ENCODE data around the gene SENP3.

DNA sequence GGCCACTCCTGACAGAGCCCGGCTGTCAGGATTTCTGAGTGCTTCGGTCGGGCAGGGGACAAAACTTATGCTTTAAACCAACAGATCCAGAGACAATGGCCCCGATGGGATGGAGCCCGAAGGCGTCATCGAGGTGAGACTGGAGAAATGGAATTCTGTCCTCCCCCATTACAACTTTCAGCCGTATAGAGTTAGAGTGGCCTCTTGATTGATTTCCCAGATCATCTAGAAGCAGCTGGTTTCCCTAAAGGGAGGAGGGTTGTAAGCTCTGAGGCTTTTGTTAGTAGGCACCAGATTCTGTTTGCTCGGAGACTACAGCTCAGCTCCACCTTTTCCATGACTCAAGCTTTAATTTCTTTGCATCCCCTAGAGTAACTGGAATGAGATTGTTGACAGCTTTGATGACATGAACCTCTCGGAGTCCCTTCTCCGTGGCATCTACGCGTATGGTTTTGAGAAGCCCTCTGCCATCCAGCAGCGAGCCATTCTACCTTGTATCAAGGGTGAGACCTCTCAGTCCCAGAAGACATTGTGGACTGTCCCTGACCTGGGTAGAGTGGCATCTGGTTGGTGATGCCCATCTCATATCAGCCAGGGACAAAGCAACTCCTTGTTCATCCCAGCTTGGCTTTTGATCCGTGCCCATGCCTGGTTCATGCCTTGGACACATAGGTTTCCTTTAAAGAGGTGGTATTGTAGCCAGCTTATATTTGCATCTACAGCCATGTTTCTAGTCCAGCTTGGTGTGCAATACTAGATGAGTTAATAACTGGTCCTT, 12.6 kb downstream of the SENP3 start:
- TF ChIP-seq, protein P1, sequence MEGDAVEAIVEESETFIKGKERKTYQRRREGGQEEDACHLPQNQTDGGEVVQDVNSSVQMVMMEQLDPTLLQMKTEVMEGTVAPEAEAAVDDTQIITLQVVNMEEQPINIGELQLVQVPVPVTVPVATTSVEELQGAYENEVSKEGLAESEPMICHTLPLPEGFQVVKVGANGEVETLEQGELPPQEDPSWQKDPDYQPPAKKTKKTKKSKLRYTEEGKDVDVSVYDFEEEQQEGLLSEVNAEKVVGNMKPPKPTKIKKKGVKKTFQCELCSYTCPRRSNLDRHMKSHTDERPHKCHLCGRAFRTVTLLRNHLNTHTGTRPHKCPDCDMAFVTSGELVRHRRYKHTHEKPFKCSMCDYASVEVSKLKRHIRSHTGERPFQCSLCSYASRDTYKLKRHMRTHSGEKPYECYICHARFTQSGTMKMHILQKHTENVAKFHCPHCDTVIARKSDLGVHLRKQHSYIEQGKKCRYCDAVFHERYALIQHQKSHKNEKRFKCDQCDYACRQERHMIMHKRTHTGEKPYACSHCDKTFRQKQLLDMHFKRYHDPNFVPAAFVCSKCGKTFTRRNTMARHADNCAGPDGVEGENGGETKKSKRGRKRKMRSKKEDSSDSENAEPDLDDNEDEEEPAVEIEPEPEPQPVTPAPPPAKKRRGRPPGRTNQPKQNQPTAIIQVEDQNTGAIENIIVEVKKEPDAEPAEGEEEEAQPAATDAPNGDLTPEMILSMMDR (IDR thresholded peaks at IDR 0.05) = no peak
- no peak for TF ChIP-seq POLR2A (IDR thresholded peaks at IDR 0.05)

Data from right lobe of liver (tissue), 4 donors.